ENCODE results near the gene IRF4. TPM values are rescaled to one million over a fixed set of nuclear protein-coding genes. Genes with fewer than 3 reads are reported as not detected.

IRF4 gene
- total and polyA plus RNA-seq, 2 donors, result 0.30 to 2.0 TPM

DNA sequence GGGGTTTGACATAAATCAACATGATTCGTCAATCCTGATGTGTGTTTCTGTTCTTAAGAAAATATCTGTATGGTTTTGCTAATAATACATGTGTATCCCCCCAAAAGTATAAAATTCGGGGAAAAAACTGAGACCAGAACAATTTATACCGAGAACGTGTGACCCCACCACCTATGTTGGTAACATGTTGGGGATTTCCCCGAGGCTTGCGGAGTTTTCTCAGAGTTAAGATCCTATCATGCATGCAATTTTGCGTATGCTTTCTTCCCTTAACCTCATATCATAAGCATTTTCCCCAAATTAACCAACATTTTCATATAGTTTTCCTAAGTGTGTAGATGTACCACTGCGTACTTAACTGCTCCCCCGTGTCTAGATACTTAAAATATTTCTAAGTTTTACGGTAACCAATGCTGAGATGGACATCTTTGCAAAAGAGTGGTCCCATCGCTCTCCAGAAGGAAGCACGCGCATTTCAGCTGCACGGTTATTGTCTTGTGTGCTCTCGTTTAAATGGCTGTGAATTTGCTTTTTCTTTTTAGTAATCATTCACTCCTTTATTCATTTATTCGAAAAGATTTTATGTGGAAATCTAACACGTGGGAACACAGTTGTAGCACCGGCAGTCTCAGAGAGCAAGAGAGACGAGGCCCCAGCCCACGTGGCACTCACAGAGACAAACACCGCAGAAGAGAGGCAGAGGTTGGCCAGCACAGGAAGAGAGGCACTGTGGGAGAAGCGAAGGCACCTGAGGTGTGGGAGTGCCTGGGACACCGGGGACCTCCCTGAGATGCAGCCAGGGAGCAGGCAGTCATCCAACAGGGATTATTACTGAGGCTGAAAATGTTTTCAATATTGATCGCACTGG is 13.2 kb upstream of the IRF4 start:
- no peak for DNase-seq (ENCODE audit: extremely low spot score)
- WGBS, result 82% methylated on average over 24 of the region's 24 CpGs
- no peak overlapping the region for H3K4me3 ChIP-seq (ENCODE audit: low read depth, low read length)
- H3K27ac ChIP-seq (ENCODE audit: low read depth), result no peak overlapping the region
- H3K4me1 ChIP-seq (ENCODE audit: insufficient read depth), result no peaks in the 10 kb centered on the region
- H3K36me3 ChIP-seq (ENCODE audit: insufficient read depth), result no peaks in the 10 kb centered on the region

DNA sequence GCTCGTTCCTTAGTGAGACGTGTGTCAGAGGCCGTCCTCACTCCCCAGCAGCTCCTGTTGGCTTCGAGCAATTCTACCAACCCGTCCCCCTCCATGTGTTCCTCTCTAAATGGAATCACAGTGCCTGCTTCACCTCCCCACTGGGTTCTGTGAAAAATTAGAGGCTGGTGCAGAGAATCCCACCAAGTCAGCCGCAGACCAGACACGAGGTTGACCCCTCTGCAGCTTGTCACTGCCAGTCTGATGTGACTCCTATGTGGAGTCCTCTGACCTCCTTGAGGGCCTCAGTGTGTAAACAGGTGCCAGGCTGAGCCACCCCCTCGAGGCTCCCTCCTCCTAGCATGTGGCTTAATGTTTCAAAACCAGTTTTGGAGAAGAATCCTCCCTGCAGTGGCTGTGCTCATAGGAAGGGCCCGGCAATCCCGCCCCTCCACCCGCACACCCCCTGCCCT is 12.6 kb upstream of the IRF4 start:
- no peaks in the 10 kb centered on the region for H3K36me3 ChIP-seq (ENCODE audit: insufficient read depth)
- H3K4me1 ChIP-seq (ENCODE audit: insufficient read depth), result no peaks in the 10 kb centered on the region
- H3K4me3 ChIP-seq (ENCODE audit: low read depth, low read length), result no peak overlapping the region
- DNase-seq (ENCODE audit: extremely low spot score), result no peak
- 77% methylated on average over 11 of the region's 11 CpGs for WGBS
- H3K27ac ChIP-seq (ENCODE audit: low read depth), result no peak overlapping the region

DNA sequence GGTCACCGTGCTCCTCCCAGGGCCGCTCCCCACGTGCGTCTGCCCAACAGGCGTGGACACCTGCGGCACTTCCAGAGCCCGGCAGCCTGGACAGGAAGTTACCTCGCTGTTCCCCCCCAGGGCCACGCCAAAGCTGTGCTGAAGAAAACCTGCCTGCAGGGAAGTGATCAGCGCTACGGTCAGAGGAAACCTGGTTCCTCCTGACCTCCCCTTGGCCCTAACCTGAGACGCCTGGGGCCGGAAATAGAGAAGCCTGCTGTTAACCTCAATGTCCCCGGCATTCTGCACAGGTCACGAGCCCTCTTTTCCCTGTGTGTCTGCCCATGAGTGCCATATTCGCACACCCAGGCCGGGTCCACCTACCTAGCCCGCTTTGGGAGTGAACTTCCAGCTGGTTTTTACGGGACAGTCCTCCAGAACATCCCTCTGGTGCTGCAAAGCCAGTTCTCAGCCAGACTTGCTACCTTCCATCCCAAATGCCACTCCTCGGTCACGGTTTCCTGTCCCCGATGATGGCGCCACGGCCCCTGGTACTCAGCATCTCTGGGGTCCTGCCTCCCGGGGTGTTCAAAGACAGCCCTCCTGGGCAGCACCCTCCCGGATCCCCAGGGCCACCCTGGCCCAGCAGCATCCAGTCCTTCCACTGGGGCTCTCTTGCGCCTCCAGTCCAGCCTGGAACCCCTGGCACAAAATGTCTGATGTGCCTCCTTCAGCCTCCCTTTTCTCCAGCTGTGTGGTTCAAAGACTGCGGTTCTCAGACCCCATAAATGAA is 12.0 kb upstream of the IRF4 start:
- H3K27ac ChIP-seq (ENCODE audit: low read depth), result no peak overlapping the region
- 79% methylated on average over 28 of the region's 28 CpGs for WGBS
- no peak for DNase-seq (ENCODE audit: extremely low spot score)
- no peaks in the 10 kb centered on the region for H3K36me3 ChIP-seq (ENCODE audit: insufficient read depth)
- H3K4me1 ChIP-seq (ENCODE audit: insufficient read depth), result no peaks in the 10 kb centered on the region
- no peak overlapping the region for H3K4me3 ChIP-seq (ENCODE audit: low read depth, low read length)

DNA sequence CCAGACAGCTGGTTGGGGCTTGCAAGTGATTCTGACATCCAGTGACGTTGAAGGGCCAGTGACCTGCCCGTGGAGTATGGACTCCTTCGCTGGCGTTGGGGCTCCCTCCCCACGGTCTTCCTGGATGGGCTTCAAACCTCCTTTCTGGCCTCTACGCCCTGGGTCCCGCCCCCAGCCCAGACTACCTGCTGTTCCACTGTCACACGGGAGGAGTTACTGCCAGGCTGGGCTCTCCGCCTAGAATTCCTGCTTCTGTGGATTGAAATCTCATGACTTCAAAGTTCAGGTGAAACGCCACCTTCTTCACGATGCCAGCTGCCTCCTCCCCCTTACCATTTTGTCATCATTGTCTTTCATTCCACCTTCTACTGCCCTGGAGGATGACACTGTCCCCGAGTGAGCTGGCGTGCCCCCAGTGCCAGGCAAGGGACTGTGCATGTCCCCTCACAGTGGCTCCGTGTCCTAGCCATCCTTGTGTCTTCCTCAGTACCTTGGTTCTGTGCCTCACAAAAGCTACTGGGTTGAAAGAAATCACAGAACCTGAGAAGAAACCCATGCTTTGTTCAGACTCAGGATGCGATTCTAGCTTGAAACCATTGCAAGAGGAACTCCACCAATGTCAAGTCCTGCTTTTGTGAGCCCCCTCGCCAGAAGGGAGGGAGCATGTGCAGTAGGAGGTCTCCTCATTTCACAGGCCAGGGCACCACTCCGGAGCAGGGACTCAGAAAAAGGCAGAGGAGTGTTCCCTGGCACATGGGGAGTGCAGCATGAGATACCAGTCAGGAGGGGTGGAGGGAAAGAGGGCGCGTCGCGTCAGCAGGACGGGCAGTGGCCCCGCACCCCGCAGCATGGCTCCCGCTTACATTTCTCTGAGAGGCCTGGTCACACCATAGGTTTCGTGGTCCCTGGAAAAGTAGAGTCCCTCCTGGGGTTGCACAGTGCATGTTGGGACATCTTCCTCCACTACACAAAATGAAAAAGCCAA is 11.0 kb upstream of the IRF4 start:
- Histone ChIP-seq H3K4me1 (ENCODE audit: insufficient read depth) (no peaks in the 10 kb centered on the region), H3K4me3 (ENCODE audit: low read depth, low read length) (no peak overlapping the region), H3K27ac (ENCODE audit: low read depth) (no peak overlapping the region), H3K36me3 (ENCODE audit: insufficient read depth) (no peaks in the 10 kb centered on the region)
- no peak for DNase-seq (ENCODE audit: extremely low spot score)
- WGBS, result 84% methylated on average over 26 of the region's 26 CpGs

GRCh38 chr6:381742-382461 is 9.7 kb upstream of the IRF4 start:
- Histone ChIP-seq H3K4me3 (ENCODE audit: low read depth, low read length) (no peak overlapping the region), H3K4me1 (ENCODE audit: insufficient read depth) (no peaks in the 10 kb centered on the region), H3K27ac (ENCODE audit: low read depth) (no peak overlapping the region), H3K36me3 (ENCODE audit: insufficient read depth) (no peaks in the 10 kb centered on the region)
- 88% methylated on average over 17 of the region's 17 CpGs for WGBS
- no peak for DNase-seq (ENCODE audit: extremely low spot score)

GRCh38 chr6:382883-383810 is 8.4 kb upstream of the IRF4 start:
- H3K27ac ChIP-seq (ENCODE audit: low read depth), result no peak overlapping the region
- H3K4me1 ChIP-seq (ENCODE audit: insufficient read depth), result no peaks in the 10 kb centered on the region
- no peak for DNase-seq (ENCODE audit: extremely low spot score)
- WGBS, result 80% methylated on average over 22 of the region's 22 CpGs
- H3K36me3 ChIP-seq (ENCODE audit: insufficient read depth), result no peaks in the 10 kb centered on the region
- no peak overlapping the region for H3K4me3 ChIP-seq (ENCODE audit: low read depth, low read length)

GRCh38 chr6:383856-384255 is 7.7 kb upstream of the IRF4 start:
- no peaks in the 10 kb centered on the region for H3K36me3 ChIP-seq (ENCODE audit: insufficient read depth)
- WGBS, result 74% methylated on average over 3 of the region's 3 CpGs
- H3K27ac ChIP-seq (ENCODE audit: low read depth), result no peak overlapping the region
- no peak for DNase-seq (ENCODE audit: extremely low spot score)
- no peak overlapping the region for H3K4me3 ChIP-seq (ENCODE audit: low read depth, low read length)
- H3K4me1 ChIP-seq (ENCODE audit: insufficient read depth), result no peaks in the 10 kb centered on the region

GRCh38 chr6:384898-385297 is 6.7 kb upstream of the IRF4 start:
- no peaks in the 10 kb centered on the region for H3K36me3 ChIP-seq (ENCODE audit: insufficient read depth)
- no peak for DNase-seq (ENCODE audit: extremely low spot score)
- no peak overlapping the region for H3K4me3 ChIP-seq (ENCODE audit: low read depth, low read length)
- 87% methylated on average over 6 of the region's 6 CpGs for WGBS
- H3K4me1 ChIP-seq (ENCODE audit: insufficient read depth), result no peaks in the 10 kb centered on the region
- H3K27ac ChIP-seq (ENCODE audit: low read depth), result no peak overlapping the region

DNA sequence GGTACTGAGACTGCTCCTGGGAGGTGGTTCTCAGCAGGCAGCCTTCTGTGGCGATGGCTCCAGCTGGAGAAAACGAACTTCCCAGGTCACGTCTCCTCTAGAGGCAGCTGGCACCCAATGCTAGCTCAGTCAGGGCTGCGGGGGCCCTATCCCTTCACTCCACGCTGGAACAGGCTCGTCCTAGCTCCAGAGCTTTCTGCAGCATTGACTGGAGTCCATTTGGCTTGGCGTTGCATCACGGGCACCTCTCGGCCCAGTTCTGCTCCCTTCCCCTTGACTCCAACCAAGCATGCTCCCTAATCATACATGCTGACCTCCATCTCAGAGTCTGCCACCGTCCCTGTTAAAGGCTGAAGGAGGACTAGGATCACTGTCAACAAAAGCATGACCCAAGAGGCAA is 5.9 kb upstream of the IRF4 start:
- no peaks in the 10 kb centered on the region for H3K36me3 ChIP-seq (ENCODE audit: insufficient read depth)
- H3K27ac ChIP-seq (ENCODE audit: low read depth), result no peak overlapping the region
- WGBS, result 89% methylated on average over 10 of the region's 10 CpGs
- H3K4me1 ChIP-seq (ENCODE audit: insufficient read depth), result no peaks in the 10 kb centered on the region
- no peak for DNase-seq (ENCODE audit: extremely low spot score)
- H3K4me3 ChIP-seq (ENCODE audit: low read depth, low read length), result no peak overlapping the region

DNA sequence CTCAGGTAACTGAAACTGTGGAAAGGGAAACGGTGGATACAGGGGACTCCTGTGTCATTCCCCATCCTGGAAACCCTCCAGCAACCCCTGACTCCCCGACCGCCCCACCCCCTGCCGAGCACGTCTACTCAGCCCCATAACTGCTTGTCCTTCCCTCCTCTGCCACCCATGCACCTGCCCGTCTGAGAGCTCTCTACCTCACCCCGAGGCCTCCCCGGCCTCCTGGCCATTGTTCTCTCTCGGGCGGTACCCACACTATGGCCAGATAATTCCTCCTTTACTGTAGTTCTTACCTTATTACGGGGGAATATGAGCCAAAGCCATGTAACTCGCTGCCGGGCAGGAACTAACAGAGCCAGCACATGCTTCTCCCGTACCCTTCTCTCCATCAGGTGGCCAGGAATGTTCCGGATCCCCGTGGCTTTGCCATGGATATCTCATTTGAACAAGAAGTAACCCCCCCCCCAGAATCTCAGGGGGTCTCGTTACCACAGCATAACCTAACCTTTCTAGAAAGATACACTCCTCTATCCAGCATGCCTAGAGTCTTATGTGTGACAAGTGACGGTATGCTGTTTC is 4.8 kb upstream of the IRF4 start:
- no peak overlapping the region for H3K4me3 ChIP-seq (ENCODE audit: low read depth, low read length)
- H3K4me1 ChIP-seq (ENCODE audit: insufficient read depth), result no peaks in the 10 kb centered on the region
- no peaks in the 10 kb centered on the region for H3K36me3 ChIP-seq (ENCODE audit: insufficient read depth)
- no peak overlapping the region for H3K27ac ChIP-seq (ENCODE audit: low read depth)
- DNase-seq (ENCODE audit: extremely low spot score), result no peak
- WGBS, result 89% methylated on average over 18 of the region's 18 CpGs

GRCh38 chr6:387293-387741 is 4.2 kb upstream of the IRF4 start:
- Histone ChIP-seq H3K36me3 (ENCODE audit: insufficient read depth) (no peaks in the 10 kb centered on the region), H3K4me1 (ENCODE audit: insufficient read depth) (no peaks in the 10 kb centered on the region), H3K27ac (ENCODE audit: low read depth) (no peak overlapping the region), H3K4me3 (ENCODE audit: low read depth, low read length) (no peak overlapping the region)
- WGBS, result 45% methylated on average over 11 of the region's 11 CpGs
- no peak for DNase-seq (ENCODE audit: extremely low spot score)
